SIG-M5 treated with dmso at 0.1 percent for 504 hours (cell line): Measurements from ENCODE around the gene MS4A5.

Experiments
- DNase-seq: peaks from one replicate; lab custom pipeline; 2025; ENCODE audit not compliant: unreplicated experiment; lab: John Stamatoyannopoulos, UW

MS4A5 gene

DNA sequence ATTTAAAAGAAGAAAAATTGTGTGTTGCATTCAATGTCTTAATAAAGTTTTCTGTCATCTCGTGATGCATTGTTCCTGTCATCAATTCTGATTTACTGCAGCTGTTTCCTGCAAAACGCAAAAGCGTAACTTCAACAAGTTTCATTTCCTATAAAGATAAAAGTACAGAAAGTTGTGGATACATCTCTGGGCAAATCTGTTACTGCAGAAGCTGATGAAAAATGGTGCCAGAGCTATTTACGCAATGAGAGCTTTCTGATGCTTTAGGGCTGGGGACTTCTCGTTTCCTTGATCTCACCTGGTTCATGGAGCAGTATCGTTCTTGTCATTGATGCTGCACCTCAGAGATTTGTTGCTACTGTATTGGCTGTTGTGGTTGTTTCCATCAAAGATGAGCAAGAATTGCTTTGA, 47.7 kb downstream of the MS4A5 start:
- DNase-seq, result peak; percentile 37

DNA sequence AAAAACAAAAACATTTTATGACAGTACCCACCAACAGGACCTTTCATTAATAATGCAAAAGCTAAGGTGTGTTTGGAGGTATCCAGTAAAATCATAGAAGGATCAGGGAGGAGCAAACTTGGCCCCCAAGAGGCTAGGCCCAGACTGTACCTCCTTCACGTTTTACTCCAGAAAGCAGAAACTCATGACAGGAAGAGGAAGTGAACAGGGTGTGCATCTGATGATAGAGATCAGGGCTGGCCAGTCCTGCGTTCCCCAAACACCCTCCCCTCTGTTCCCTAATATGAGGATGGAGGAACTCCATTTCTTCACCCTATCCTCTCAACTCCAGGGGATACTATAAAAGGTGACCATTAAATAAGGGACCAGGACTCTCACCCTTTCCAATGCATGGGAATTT, 53.0 kb downstream of the MS4A5 start:
- DNase-seq, result peak; percentile 62

DNA sequence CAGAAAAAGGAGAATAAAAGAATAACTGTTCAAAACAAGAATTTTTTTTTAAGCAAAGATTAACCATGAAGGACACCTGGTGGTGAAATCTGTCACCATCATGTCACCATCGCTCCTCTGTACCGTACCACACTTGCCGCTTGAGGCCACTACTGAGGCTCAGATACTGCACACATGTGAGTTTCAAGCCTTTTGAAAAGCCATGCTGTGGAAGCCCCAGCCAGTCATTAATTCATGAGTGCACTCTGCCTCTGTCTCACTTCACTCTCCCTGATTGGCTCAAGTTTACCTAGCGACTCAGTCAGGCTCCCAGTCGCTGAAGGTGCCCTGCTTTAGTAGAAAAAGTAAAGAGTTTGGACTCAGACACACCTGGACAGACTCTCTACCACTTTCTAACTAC, 56.6 kb downstream of the MS4A5 start:
- DNase-seq, result peak; percentile 63

DNA sequence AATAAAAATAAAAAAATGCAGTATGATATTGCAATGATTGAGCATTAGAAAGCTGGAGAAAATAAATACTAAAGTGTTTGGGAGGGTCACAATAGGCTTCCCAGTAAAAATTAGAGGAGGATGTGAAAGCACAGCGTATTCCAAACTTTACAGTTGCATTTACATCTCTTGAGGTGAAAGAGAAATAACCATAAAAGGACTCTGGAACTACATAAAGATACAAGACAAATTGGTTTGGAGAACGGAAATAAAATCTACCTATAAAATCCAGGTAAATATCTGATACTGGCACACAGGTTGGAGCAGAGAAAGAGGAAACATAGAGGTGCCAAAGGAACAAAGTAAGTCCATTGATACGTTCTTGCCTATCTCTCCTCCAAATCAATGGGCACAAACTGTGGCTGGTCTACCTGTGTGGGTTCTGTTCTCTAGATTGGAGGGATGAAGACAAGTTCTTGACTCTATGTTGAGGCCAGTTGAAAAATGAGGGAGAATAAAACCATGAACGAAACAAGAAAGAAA, 63.2 kb downstream of the MS4A5 start, which contains the start of gene MS4A12:
Gene MS4A12 (plus strand): TSS at position 291 of the 522 bp plus-strand sequence. CDS start 4,541 bp downstream, outside the sequence.
- no peak for DNase-seq

DNA sequence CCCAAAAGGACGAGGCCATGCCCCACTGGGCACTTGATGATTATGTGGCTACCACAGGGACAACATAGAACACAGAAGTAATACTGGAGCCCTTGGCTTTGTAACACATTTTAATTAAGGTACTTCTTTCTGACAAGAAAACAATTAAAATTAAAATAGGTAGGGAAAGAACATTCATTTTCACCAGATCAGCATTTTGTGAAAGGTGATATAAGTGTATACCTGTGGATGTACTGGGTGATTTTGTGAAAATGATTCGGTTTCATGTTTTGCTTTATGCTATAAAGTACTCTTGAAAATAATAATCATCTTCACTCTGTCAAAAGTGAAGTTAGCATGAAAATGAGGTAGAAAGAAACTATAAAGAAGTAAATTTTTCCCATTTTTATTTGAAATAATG, 64.1 kb downstream of the MS4A5 start:
- DNase-seq, result no peak
